NCI-H2227 (cell line): ENCODE results near the gene OGFOD2.
"Not testable (repeated sequence)": the region's sequence is repeated elsewhere in the genome, so short reads cannot be mapped to it uniquely, and the experiment has no call there.

Experiments used
- DNase-seq: peaks from one replicate; lab custom pipeline; 2025; ENCODE audit not compliant: unreplicated experiment; lab: John Stamatoyannopoulos, UW

Gene OGFOD2

GRCh38 chr12:122974892-122975789, at the start of gene OGFOD2:
Gene OGFOD2, plus strand, starts transcription at chr12:122975244. Its CDS starts 8 bp downstream, at chr12:122975252.
- DNase-seq, result peak; percentile 97

DNA sequence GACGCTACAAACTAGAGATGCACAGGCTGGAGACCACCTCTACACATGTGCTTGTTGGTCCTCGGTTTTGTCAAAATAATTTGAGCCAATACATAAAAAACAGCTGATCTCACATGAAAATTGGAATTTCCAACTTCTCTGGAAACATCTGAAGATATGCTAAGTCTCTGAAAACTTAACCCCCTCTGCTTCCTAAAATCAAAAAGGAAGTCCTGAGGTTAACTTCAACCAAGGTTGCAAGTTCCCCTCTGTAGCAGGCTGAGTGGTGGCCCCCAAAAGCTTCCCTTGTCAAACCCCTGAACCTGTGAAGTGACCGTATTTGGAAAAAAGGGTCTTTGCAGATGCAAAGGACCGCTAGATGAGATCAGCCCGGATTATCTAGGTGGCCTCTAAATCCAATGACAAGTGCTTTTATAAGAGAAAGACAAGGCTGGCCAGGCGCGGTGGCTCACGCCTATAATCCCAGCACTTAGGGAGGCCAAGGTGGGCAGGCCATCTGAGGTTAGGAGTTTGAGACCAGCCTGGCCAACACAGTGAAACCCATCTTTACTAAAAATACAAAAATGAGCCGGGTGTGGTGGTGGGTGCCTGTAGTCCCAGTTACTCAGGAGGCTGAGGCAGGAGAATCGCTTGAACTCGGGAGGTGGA, 47.2 kb upstream of the OGFOD2 start:
- no peak for DNase-seq

GRCh38 chr12:122928404-122929147, 46.5 kb upstream of the OGFOD2 start:
- DNase-seq, result no peak

GRCh38 chr12:122929148-122929538, 45.9 kb upstream of the OGFOD2 start:
- no peak for DNase-seq

DNA sequence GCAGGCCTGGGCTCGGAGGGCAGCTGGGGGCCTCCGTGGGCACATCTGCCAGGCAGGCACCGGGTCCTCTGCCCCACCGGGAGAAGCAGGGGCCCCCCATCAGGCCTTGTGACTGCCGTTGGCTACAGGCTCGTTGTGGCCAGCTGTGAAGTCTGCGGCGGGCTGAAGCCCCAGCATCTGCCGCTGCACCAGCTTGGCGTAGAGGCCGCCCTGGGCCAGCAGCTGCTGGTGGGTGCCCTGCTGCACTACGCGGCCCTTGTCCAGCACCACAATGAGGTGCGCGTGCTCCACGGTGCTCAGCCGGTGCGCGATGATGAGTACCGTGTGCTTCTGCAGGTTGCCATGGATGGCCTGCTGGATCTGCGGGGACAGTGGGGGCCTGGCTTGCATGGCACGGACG, 45.2 kb upstream of the OGFOD2 start:
- DNase-seq, result no peak

DNA sequence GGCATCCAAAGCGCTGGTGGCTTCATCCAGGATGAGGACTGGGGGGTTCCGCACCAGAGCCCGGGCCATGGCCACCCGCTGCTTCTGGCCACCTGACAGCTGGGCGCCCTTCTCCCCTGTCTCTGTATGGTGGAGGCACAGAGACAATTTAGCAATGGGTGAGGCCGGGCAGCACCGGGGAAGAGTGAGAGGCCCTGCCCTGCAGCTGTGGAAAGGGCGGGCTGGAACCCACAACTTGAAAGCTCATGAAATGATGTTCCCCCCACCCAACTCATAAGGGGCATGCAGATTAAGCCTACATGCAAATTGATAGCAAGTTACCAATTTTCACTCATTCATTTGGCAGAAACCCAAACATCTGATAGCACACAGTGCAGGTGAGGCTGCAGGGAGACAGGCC, 42.8 kb upstream of the OGFOD2 start:
- DNase-seq, result no peak

- DNase-seq, result no peak
Observed at GRCh38 chr12:122934722-122935121, 40.3 kb upstream of the OGFOD2 start.

DNA sequence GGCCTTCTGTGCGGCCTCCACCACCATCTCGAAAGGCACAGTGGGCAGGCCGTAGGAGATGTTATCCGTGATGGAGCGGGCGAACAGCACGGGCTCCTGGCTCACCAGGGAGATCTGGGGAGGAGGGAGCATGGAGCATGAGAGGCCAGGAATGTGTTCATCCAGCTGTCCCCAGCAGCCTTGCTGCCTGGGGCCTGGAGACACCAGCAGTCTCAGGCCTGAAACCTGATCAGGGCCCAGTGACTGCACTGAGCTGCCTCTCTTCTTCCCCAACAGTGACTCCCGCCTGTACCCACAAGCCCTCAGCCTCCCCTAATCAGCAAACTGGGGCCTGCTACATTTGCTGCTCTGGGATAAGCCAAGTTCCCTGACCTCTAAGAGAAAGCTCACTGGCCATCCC, 39.7 kb upstream of the OGFOD2 start:
- no peak for DNase-seq

- DNase-seq, result no peak
Observed at GRCh38 chr12:122937622-122938091, 37.4 kb upstream of the OGFOD2 start.

GRCh38 chr12:122939125-122939524, 35.9 kb upstream of the OGFOD2 start:
- no peak for DNase-seq

- DNase-seq, result not testable (repeated sequence)
Observed at GRCh38 chr12:122941351-122941750, 33.7 kb upstream of the OGFOD2 start.

DNA sequence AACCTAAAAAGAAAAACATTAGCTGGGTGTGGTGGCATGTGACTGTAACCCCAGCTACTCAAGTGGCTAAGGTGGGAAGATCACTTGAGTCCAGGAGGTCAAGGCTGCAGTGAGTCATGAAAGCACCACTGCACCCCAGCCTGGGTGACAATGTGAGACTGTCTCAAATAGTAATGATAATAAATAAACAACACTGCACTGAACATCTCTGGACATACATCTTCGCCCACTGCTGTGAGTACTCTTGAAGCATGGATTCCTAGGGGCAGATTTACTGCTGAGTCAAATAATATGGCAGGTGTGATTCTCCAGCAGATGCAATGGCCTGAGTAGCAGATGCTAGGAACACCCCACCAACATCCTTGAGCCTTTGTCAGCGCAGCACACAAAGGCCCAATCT, 32.4 kb upstream of the OGFOD2 start:
- no peak for DNase-seq

- no peak for DNase-seq
Observed at GRCh38 chr12:122943196-122943595, 31.8 kb upstream of the OGFOD2 start.

DNA sequence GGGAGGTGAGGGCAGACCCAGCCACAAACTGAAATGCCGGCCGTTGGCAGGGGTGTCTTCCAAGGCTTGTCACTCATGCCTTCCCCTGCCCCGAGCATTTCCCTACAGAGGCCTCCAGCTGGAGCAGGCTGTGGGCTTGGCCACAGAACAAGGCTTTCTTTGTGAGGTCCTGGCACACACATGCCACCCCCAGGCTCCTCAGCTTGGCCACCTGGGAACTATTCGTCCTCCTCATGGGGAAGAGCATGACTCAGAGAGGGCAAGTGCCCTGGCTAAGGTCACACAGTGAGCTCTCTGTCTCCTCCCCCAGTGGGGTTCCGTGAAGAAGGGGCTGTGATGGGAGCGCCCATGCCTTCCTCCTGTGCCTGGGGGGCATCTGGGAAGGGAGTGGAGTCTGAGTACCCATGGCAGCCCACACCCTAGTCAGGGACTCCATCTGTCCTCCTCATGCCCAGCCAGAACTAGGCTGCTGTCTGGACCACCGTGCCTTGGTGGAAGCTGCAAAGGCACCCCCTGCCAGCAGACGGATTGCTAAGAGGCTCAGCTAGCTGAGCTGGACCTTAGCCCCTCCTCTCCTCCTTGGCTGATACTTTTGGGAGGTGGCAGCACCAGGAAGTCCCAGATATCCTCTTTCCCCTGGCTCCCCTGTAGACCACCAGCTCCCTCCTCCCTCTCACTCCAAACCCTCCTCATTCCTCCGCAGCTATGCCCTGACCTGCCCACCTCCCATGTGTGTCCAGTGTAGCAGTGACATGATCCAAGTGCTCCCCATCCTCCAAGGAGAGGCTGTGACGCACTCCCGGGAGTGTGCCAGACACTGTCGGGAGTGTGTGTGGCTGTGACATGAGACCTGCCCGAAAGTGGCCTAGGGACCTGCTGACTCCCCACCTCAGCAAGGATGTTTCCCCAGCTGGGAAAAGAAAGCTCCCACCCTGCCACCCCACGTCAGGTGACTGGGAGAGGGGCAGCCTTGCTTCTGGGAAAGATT, 30.1 kb upstream of the OGFOD2 start:
- no peak for DNase-seq

GRCh38 chr12:122946690-122947341, 28.2 kb upstream of the OGFOD2 start:
- no peak for DNase-seq

GRCh38 chr12:122947352-122947792, 27.7 kb upstream of the OGFOD2 start:
- DNase-seq, result no peak

- DNase-seq, result no peak
Observed at GRCh38 chr12:122948605-122949004, 26.4 kb upstream of the OGFOD2 start.

DNA sequence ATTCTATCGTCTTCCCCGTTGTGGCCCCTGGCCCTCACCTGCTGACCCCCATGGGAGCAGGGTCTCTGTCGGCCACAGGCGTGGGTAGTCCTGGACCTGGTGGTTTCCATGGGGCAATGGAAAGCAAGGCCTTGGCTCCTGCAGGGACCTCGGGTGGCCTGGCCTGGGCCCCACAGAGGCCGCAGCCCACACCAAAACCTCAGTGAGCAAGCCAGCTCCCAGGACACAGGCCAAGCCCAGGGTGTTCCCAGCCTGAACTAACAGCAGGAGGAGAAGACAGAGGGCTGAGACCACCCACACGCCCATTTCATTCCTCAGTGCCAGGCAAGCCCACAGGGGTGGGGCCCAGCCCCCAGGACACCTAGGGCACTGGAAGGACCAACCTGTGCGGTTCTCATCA, 25.6 kb upstream of the OGFOD2 start:
- DNase-seq, result no peak

DNA sequence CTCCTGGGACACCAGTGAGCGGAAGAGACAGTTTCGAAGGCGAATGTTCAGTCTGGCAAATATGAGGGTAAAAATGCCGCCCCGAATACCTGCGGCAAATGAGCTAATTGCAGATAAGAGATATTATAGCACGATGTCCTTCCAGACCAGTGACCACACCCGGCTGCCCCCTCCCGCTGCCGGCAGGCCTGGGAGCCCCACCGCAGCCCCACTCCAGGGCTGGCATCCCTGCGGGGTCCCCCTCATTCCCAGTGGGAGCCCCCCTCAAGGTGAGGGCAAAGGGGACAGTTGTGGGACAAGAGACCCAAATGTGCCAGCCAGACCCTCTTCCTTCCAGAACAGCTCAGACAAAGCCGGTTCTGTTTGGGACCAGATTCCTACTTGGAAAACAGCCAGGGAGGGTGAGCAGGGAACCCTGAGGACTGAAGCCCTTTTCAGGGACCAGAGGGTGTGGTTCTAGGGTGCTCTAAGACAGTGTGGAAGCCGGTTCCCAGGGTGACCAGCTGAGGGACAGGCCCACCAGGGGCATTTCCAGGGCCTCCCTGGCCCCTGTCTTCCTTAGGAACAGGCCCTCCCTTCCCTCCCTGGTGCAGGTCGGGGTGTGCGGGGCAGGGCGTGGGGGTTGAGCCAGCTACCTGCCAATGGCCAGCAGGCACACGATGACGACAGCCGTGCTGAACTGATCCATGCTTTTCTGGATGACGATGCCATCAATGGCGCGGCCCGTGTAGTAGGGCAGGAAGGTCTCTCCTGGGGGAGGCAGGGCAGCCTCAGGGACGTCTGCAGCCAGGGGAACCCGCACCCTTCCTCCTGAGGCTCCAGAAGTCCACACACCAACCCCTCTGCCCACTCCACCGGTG, 25.0 kb upstream of the OGFOD2 start:
- DNase-seq, result no peak
